ENCODE results near the gene JMJD7.
A peak's percentile ranks its signal among the peaks of the same experiment; 100 is the strongest.

JMJD7 gene

GRCh38 chr15:41827880-41828806, at the start of gene JMJD7:
Gene JMJD7, plus strand, starts transcription at chr15:41828092. Its CDS starts 33 bp downstream, at chr15:41828125.
- H3K4me1 ChIP-seq: peaks cover 2% of the 10 kb centered on the region; the same call in 1 of the 2 replicates
- H3K36me3 ChIP-seq (replicated peaks): peaks cover 4% of the 10 kb centered on the region; the same call in 1 of the 2 replicates
- H3K4me3 ChIP-seq: peak within 1 kb of the TSS; percentile 74
- in situ Hi-C loops (cut with MboI; ENCODE audit: low sequenced_read_pairs): no loop called here
- H3K27me3 ChIP-seq (ENCODE audit: low read depth): no peaks in the 10 kb centered on the region
- no peaks in the 10 kb centered on the region for H3K9me3 ChIP-seq
- DNase-seq (ENCODE audit: low spot score in 2 of 2): peak; percentile 75 to 98

- DNase-seq (ENCODE audit: low spot score in 2 of 2): no peak
- Histone ChIP-seq H3K4me1 (peaks cover 36% of the 10 kb centered on the region), H3K9me3 (no peaks in the 10 kb centered on the region), H3K36me3 (replicated peaks) (no peaks in the 10 kb centered on the region), H3K4me3 (no peak overlapping the region), H3K27me3 (ENCODE audit: low read depth) (no peaks in the 10 kb centered on the region)
- in situ Hi-C loops (cut with MboI; ENCODE audit: low sequenced_read_pairs): no loop called here
These were observed 49.4 kb upstream of the JMJD7 start for GRCh38 chr15:41778521-41778920.

GRCh38 chr15:41779662-41780157, 48.2 kb upstream of the JMJD7 start:
- Histone ChIP-seq H3K9me3 (no peaks in the 10 kb centered on the region), H3K4me3 (no peak overlapping the region), H3K36me3 (replicated peaks) (no peaks in the 10 kb centered on the region), H3K4me1 (peaks cover 33% of the 10 kb centered on the region), H3K27me3 (ENCODE audit: low read depth) (no peaks in the 10 kb centered on the region)
- in situ Hi-C loops (cut with MboI; ENCODE audit: low sequenced_read_pairs): no loop called here
- no peak for DNase-seq (ENCODE audit: low spot score in 2 of 2)

GRCh38 chr15:41780266-41780665, 47.6 kb upstream of the JMJD7 start:
- Histone ChIP-seq H3K4me3 (no peak overlapping the region), H3K4me1 (peaks cover 33% of the 10 kb centered on the region), H3K36me3 (replicated peaks) (no peaks in the 10 kb centered on the region), H3K9me3 (no peaks in the 10 kb centered on the region), H3K27me3 (ENCODE audit: low read depth) (no peaks in the 10 kb centered on the region)
- in situ Hi-C loops (cut with MboI; ENCODE audit: low sequenced_read_pairs): no loop called here
- peak; percentile 41 to 64 for DNase-seq (ENCODE audit: low spot score in 2 of 2)

GRCh38 chr15:41780727-41781126, 47.2 kb upstream of the JMJD7 start:
- no peaks in the 10 kb centered on the region for H3K36me3 ChIP-seq (replicated peaks)
- no peak for DNase-seq (ENCODE audit: low spot score in 2 of 2)
- no peaks in the 10 kb centered on the region for H3K27me3 ChIP-seq (ENCODE audit: low read depth)
- no peaks in the 10 kb centered on the region for H3K9me3 ChIP-seq
- peaks cover 29% of the 10 kb centered on the region for H3K4me1 ChIP-seq
- no peak overlapping the region for H3K4me3 ChIP-seq
- in situ Hi-C loops (cut with MboI; ENCODE audit: low sequenced_read_pairs): no loop called here

- no peaks in the 10 kb centered on the region for H3K9me3 ChIP-seq
- no peak for DNase-seq (ENCODE audit: low spot score in 2 of 2)
- H3K4me3 ChIP-seq: no peak overlapping the region
- in situ Hi-C loops (cut with MboI; ENCODE audit: low sequenced_read_pairs): no loop called here
- no peaks in the 10 kb centered on the region for H3K36me3 ChIP-seq (replicated peaks)
- H3K4me1 ChIP-seq: peaks cover 23% of the 10 kb centered on the region
- H3K27me3 ChIP-seq (ENCODE audit: low read depth): no peaks in the 10 kb centered on the region
These were observed 45.3 kb upstream of the JMJD7 start for GRCh38 chr15:41782371-41783282.

- H3K4me1 ChIP-seq: peaks cover 18% of the 10 kb centered on the region
- in situ Hi-C loops (cut with MboI; ENCODE audit: low sequenced_read_pairs): no loop called here
- H3K9me3 ChIP-seq: no peaks in the 10 kb centered on the region
- no peak for DNase-seq (ENCODE audit: low spot score in 2 of 2)
- no peaks in the 10 kb centered on the region for H3K27me3 ChIP-seq (ENCODE audit: low read depth)
- no peaks in the 10 kb centered on the region for H3K36me3 ChIP-seq (replicated peaks)
- H3K4me3 ChIP-seq: no peak overlapping the region
These were observed 44.6 kb upstream of the JMJD7 start for GRCh38 chr15:41783296-41783695.

- no peaks in the 10 kb centered on the region for H3K27me3 ChIP-seq (ENCODE audit: low read depth)
- DNase-seq (ENCODE audit: low spot score in 2 of 2): no peak
- H3K9me3 ChIP-seq: no peaks in the 10 kb centered on the region
- H3K4me3 ChIP-seq: no peak overlapping the region
- in situ Hi-C loops (cut with MboI; ENCODE audit: low sequenced_read_pairs): no loop called here
- H3K4me1 ChIP-seq: no peaks in the 10 kb centered on the region
- H3K36me3 ChIP-seq (replicated peaks): no peaks in the 10 kb centered on the region
These were observed 39.6 kb upstream of the JMJD7 start for GRCh38 chr15:41788262-41788661.

- Histone ChIP-seq H3K4me1 (no peaks in the 10 kb centered on the region), H3K4me3 (no peak overlapping the region), H3K9me3 (no peaks in the 10 kb centered on the region), H3K27me3 (ENCODE audit: low read depth) (no peaks in the 10 kb centered on the region), H3K36me3 (replicated peaks) (no peaks in the 10 kb centered on the region)
- in situ Hi-C loops (cut with MboI; ENCODE audit: low sequenced_read_pairs): no loop called here
- no peak for DNase-seq (ENCODE audit: low spot score in 2 of 2)
These were observed 38.7 kb upstream of the JMJD7 start for GRCh38 chr15:41789236-41789635.

GRCh38 chr15:41789662-41790061, 38.2 kb upstream of the JMJD7 start:
- DNase-seq (ENCODE audit: low spot score in 2 of 2): no peak
- Histone ChIP-seq H3K4me1 (no peaks in the 10 kb centered on the region), H3K27me3 (ENCODE audit: low read depth) (no peaks in the 10 kb centered on the region), H3K36me3 (replicated peaks) (no peaks in the 10 kb centered on the region), H3K4me3 (no peak overlapping the region), H3K9me3 (no peaks in the 10 kb centered on the region)
- in situ Hi-C loops (cut with MboI; ENCODE audit: low sequenced_read_pairs): no loop called here

- no peak overlapping the region for H3K4me3 ChIP-seq
- no peaks in the 10 kb centered on the region for H3K4me1 ChIP-seq
- H3K9me3 ChIP-seq: no peaks in the 10 kb centered on the region
- no peaks in the 10 kb centered on the region for H3K27me3 ChIP-seq (ENCODE audit: low read depth)
- DNase-seq (ENCODE audit: low spot score in 2 of 2): no peak
- H3K36me3 ChIP-seq (replicated peaks): no peaks in the 10 kb centered on the region
- in situ Hi-C loops (cut with MboI; ENCODE audit: low sequenced_read_pairs): no loop called here
These were observed 37.7 kb upstream of the JMJD7 start for GRCh38 chr15:41790169-41790568.

- in situ Hi-C loops (cut with MboI; ENCODE audit: low sequenced_read_pairs): no loop called here
- no peaks in the 10 kb centered on the region for H3K27me3 ChIP-seq (ENCODE audit: low read depth)
- H3K36me3 ChIP-seq (replicated peaks): no peaks in the 10 kb centered on the region
- H3K9me3 ChIP-seq: no peaks in the 10 kb centered on the region
- H3K4me3 ChIP-seq: no peak overlapping the region
- no peaks in the 10 kb centered on the region for H3K4me1 ChIP-seq
- DNase-seq (ENCODE audit: low spot score in 2 of 2): no peak
These were observed 36.9 kb upstream of the JMJD7 start for GRCh38 chr15:41790756-41791546.

- DNase-seq (ENCODE audit: low spot score in 2 of 2): no peak
- no peaks in the 10 kb centered on the region for H3K9me3 ChIP-seq
- in situ Hi-C loops (cut with MboI; ENCODE audit: low sequenced_read_pairs): no loop called here
- no peaks in the 10 kb centered on the region for H3K27me3 ChIP-seq (ENCODE audit: low read depth)
- H3K4me1 ChIP-seq: no peaks in the 10 kb centered on the region
- H3K36me3 ChIP-seq (replicated peaks): no peaks in the 10 kb centered on the region
- no peak overlapping the region for H3K4me3 ChIP-seq
These were observed 36.4 kb upstream of the JMJD7 start for GRCh38 chr15:41791547-41791937.

Data from HAP-1 (cell line).